Calu3 (cell line): ENCODE measurements around the gene ZFPM1. TPM values are rescaled to one million over a fixed set of nuclear protein-coding genes. Genes with fewer than 3 reads are reported as not detected.

ENCODE experiments used
- BruUV-seq: library from RNA; stranded (reverse); fragments of 400-500 nt; replicated peaks from 2 replicates; lab custom pipeline; 2021; lab: Mats Ljungman, UMichigan
- CTCF ChIA-PET: fragments of 300-600 bp; sonication (Branson Sonifier 250); formaldehyde crosslinking; loops from one replicate; lab custom pipeline; 2022; ENCODE audit warnings: antibody characterized with exemption; lab: Charles Lee
- DNase-seq: peaks from one replicate; pipeline ENCODE4 v3.0.0; 2022
- H3K27ac Mint-ChIP-seq: one replicate; pipeline ENCODE4 v1.8.0; 2022; ENCODE audit warnings: mixed read lengths; ENCODE audit not compliant: unreplicated experiment
- H3K27me3 Mint-ChIP-seq: one replicate; pipeline ENCODE4 v1.8.0; 2022; ENCODE audit warnings: mixed read lengths; ENCODE audit not compliant: unreplicated experiment
- H3K36me3 Mint-ChIP-seq: one replicate; pipeline ENCODE4 v1.8.0; 2022; ENCODE audit warnings: mild to moderate bottlenecking, moderate library complexity, mixed read lengths; ENCODE audit not compliant: insufficient read depth, unreplicated experiment
- H3K4me1 Mint-ChIP-seq: one replicate; pipeline ENCODE4 v1.8.0; 2022; ENCODE audit warnings: mild to moderate bottlenecking, low read depth, mixed read lengths; ENCODE audit not compliant: unreplicated experiment
- H3K4me3 Mint-ChIP-seq: one replicate; pipeline ENCODE4 v1.8.0; 2022; ENCODE audit warnings: mild to moderate bottlenecking, low read depth, moderate library complexity, mixed read lengths; ENCODE audit not compliant: unreplicated experiment
- H3K9me3 Mint-ChIP-seq: one replicate; pipeline ENCODE4 v1.8.0; 2022; ENCODE audit warnings: low read depth, mixed read lengths; ENCODE audit not compliant: unreplicated experiment
- CTCF ChIP-seq: fragments of 200-600 bp; IDR thresholded peaks from one replicate; pipeline ENCODE4 v1.8.0; 2022; ENCODE audit warnings: antibody characterized with exemption; ENCODE audit not compliant: unreplicated experiment
- intact Hi-C: fragments of 100-400 bp; cut with micrococcal nuclease; formaldehyde crosslinking; loops from one replicate; pipeline ENCODE4 v1.10.0; 2022; ENCODE audit not compliant: unreplicated experiment
- total RNA-seq: library from RNA; stranded (reverse); gene quantifications from 2 replicates; pipeline ENCODE4 v1.2.3, GENCODE V29; 2022

ZFPM1 gene
- total RNA-seq, 1 experiment from 2014 or later = 3.1 TPM

DNA sequence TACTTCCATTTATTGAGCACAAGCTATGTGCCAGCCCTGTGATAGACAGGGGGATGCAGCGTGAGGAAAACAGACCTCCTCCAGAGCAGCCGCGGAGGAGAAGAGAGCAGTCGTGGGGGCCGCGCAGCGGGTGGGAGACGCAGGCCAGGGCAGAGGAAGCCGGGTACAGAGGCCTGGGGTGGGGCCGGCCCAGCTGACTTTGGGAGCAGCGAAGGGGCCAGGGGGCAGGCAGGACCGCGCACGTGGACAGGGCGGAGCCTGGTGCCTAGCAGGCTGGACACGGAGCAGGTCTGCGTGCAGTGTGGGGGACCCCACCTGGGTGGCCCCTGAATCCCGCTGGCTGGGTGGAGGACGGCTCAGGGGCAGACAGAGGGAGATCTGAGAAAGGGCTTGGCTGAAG, 46.2 kb downstream of the ZFPM1 start:
- intact Hi-C loops = no loop called here
- no peaks in the 10 kb centered on the region for H3K27me3 Mint-ChIP-seq
- H3K9me3 Mint-ChIP-seq = no peaks in the 10 kb centered on the region
- H3K4me3 Mint-ChIP-seq = no peak overlapping the region
- TF ChIP-seq CTCF = no peak
- BruUV-seq = no TSS peak
- no peak overlapping the region for H3K27ac Mint-ChIP-seq
- peaks cover 10% of the 10 kb centered on the region for H3K36me3 Mint-ChIP-seq
- CTCF ChIA-PET = interaction anchor here (0.6 kb wide), 1 partner anchor 28 kb away, joined by 13 read pairs; no protein-coding TSS in a partner anchor
- H3K4me1 Mint-ChIP-seq = no peaks in the 10 kb centered on the region
- no peak for DNase-seq

DNA sequence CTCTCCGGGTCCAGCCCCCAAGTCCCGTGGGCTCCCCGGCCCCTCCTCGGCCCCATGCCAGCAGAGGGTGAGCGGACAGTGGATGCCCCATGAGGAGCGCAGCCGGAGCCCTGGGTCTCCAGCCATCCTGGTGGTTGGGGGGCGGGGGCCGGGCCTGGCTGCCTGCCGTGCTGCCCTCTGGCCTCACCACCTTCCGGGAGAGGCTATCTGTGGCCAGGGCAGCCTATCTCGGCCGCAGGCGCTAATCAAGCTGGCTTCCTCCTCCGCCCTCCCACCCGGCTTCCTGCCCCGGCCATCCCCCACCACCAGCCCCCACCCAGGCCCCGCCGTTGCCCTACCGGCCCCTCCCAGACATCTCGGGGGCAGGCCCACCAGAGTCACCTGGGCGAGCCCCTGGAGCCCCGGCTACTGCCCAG, 46.8 kb downstream of the ZFPM1 start:
- no peaks in the 10 kb centered on the region for H3K9me3 Mint-ChIP-seq
- H3K27me3 Mint-ChIP-seq = no peaks in the 10 kb centered on the region
- intact Hi-C loops = no loop called here
- peaks cover 2% of the 10 kb centered on the region for H3K4me1 Mint-ChIP-seq
- DNase-seq = no peak
- no peak overlapping the region for H3K4me3 Mint-ChIP-seq
- no peak overlapping the region for H3K27ac Mint-ChIP-seq
- no peak for TF ChIP-seq CTCF
- no TSS peak for BruUV-seq
- H3K36me3 Mint-ChIP-seq = peaks cover 10% of the 10 kb centered on the region
- CTCF ChIA-PET = no interaction called here

DNA sequence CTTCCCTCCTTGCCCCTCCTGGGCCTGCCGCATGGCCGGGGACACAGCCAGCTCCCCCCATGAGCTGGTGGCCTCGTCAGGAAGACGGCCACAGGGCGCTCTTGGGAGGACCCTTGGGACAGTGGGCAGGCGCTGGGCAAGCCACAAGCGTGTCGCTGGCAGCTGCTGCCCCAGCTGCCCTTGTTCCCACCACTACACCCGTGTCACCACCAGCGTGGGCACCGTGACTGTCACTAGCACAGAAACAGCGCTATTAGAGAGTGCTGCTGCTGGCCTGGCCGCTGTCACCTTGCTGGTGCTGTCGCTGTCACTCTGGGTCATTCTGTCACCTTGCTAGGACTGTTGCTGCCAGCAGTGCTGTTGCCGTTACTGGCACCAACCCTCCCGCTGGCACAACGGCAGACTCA, 47.2 kb downstream of the ZFPM1 start:
- Mint-ChIP-seq H3K27ac (no peak overlapping the region), H3K4me1 (peaks cover 6% of the 10 kb centered on the region), H3K9me3 (no peaks in the 10 kb centered on the region), H3K4me3 (no peak overlapping the region), H3K27me3 (no peaks in the 10 kb centered on the region), H3K36me3 (peaks cover 12% of the 10 kb centered on the region)
- intact Hi-C loops = no loop called here
- no peak for TF ChIP-seq CTCF
- BruUV-seq = no TSS peak
- no peak for DNase-seq
- CTCF ChIA-PET = no interaction called here

DNA sequence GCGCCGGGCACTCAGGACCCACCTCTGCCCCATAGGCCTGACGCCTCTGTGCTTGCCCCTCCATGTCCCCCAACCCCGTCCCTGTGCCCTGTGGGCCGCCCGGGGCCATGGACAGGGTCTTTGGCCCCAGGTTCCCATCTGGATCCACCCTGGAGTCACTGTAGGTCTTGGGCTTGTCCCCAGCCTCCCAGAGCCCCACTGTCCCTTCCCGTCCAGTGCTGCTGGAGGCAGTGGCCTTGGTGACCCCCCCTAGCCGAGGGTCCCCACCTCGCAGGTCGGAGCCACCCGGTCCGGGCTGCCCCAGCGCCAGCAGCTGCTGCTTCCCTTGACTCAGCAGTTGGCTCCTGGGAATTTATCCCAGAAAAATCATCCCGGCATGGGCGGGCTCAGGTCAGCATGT, 49.3 kb downstream of the ZFPM1 start:
- no peak for TF ChIP-seq CTCF
- no TSS peak for BruUV-seq

More for the DNA sequence above, 49.3 kb downstream of the ZFPM1 start:
- H3K27ac Mint-ChIP-seq = no peak overlapping the region
- no peaks in the 10 kb centered on the region for H3K9me3 Mint-ChIP-seq
- intact Hi-C loops = no loop called here
- H3K4me1 Mint-ChIP-seq = peaks cover 9% of the 10 kb centered on the region
- DNase-seq = no peak
- no peak overlapping the region for H3K4me3 Mint-ChIP-seq
- no peaks in the 10 kb centered on the region for H3K27me3 Mint-ChIP-seq
- CTCF ChIA-PET = no interaction called here
- H3K36me3 Mint-ChIP-seq = peaks cover 17% of the 10 kb centered on the region
